ENCODE data around the gene C1orf167. TPM values are rescaled to one million over a fixed set of nuclear protein-coding genes. Genes with fewer than 3 reads are reported as not detected.

Gene C1orf167
- total and polyA plus RNA-seq, 2 of the 8 experiments (the other 6 are each of a cell fraction or from before 2014, with no cell fraction given) = 0.70 to 1.3 TPM

DNA sequence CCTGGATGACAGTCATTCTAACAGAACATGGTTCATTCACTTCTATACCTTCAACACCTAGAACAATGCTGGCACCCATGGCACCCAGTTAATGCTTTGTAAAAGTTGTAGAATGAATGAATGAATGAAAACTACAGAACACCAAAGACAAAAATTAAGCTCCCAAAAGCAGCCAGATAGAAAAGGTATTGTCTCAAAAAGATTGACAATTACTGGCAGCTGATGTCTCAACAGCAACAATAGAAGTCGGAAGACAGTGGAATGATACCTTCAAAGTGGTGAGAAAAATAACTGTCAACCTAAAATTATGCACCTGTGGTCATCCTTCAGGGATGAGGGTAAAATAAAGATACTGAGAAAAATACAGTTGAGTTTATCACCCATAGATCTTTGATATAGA lies 4.9 kb upstream of the C1orf167 start:
- Histone ChIP-seq H2BK120ac (replicated peaks; ENCODE audit: low read depth, low read length) (no peak overlapping the region), H3K27me3 (replicated peaks in 1 of 4; ENCODE audit: control insufficient read depth in 3 of 4, extremely low read depth in 1 of 4, insufficient read depth in 3 of 4, low read length in 3 of 4) (peaks cover 7 to 18% (median 17%) of the 10 kb centered on the region in 4 experiments), H2BK20ac (ENCODE audit: low read length) (no peak overlapping the region), H2BK5ac (ENCODE audit: low read depth, low read length) (no peak overlapping the region), H4K8ac (ENCODE audit: extremely low read depth, insufficient read depth, low read length) (no peak overlapping the region), H3K23ac (ENCODE audit: insufficient read length) (no peak overlapping the region), H3K36me3 (ENCODE audit: control insufficient read depth in 2 of 4, insufficient read depth in 4 of 4, low read length in 3 of 4) (no peaks in the 10 kb centered on the region), H3K56ac (replicated peaks; ENCODE audit: insufficient read length, low read depth, low read length) (no peak overlapping the region), H2AK5ac (ENCODE audit: low read depth, low read length) (no peak overlapping the region), H3K79me1 (ENCODE audit: low read depth, low read length) (no peaks in the 10 kb centered on the region), H4K5ac (ENCODE audit: insufficient read length, low read depth, low read length) (no peak overlapping the region), H3K23me2 (ENCODE audit: low read depth, low read length) (no peaks in the 10 kb centered on the region; the same call in 1 of the 2 replicates), H3K14ac (ENCODE audit: insufficient read length) (no peak overlapping the region), H2BK15ac (ENCODE audit: low read length) (no peak overlapping the region), H3K79me2 (ENCODE audit: control insufficient read depth in 1 of 2, insufficient read depth in 2 of 2, low read length in 2 of 2) (no peaks in the 10 kb centered on the region), H3K9me3 (ENCODE audit: insufficient read depth in 2 of 2, low read depth in 1 of 2, low read length in 1 of 2) (peaks cover 0 to 5% of the 10 kb centered on the region in 2 experiments; a peak in 1 of 4 replicates), H4K91ac (replicated peaks; ENCODE audit: insufficient read length, low read length) (no peak overlapping the region), H3K4me3 (ENCODE audit: extremely low read depth in 1 of 4, insufficient read depth in 2 of 4, low read depth in 3 of 4, low read length in 4 of 4) (no peak overlapping the region), H3K4ac (replicated peaks; ENCODE audit: insufficient read length, low read depth, low read length) (no peak overlapping the region), H3K9ac (replicated peaks in 1 of 4; ENCODE audit: extremely low read depth in 1 of 4, low read depth in 3 of 4, low read length in 3 of 4) (no peak overlapping the region), H3K4me1 (replicated peaks in 1 of 4; ENCODE audit: control insufficient read depth in 3 of 4, insufficient read depth in 4 of 4, low read length in 3 of 4) (peaks cover 0 to 17% (median 10%) of the 10 kb centered on the region in 4 experiments; a peak in 6 of 7 replicates), H3K27ac (ENCODE audit: low read depth, low read length) (no peak overlapping the region), H3K4me2 (ENCODE audit: insufficient read depth in 1 of 2, low read depth in 2 of 2, low read length in 2 of 2) (no peak overlapping the region), H2AFZ (ENCODE audit: low read length) (no peak overlapping the region), H2BK12ac (ENCODE audit: low read depth, low read length) (no peak overlapping the region), H4K20me1 (replicated peaks in 1 of 2; ENCODE audit: control insufficient read depth in 1 of 2, insufficient read depth in 2 of 2, low read length in 2 of 2) (peaks cover 0 to 1% of the 10 kb centered on the region in 2 experiments), H3K18ac (ENCODE audit: extremely low read depth, low read length) (no peak overlapping the region)
- WGBS, 2 experiments (ENCODE audit: extremely low coverage in 1 of 2, insufficient coverage in 1 of 2, insufficient read length in 1 of 2, insufficient replicate concordance in 2 of 2, low coverage in 1 of 2, low lambda C conversion rate in 2 of 2, missing lambda C conversion rate in 1 of 2) = 83% methylated on average over 1 of the region's 1 CpG; no CpG with 5 or more reads in 1 of the 2 experiments
- ChIA-PET POLR2A (ENCODE audit: partially characterized antibody) (interaction anchor here (1.0 to 1.6 kb wide), 2 partner anchors 28 to 73 kb away, joined by 3 to 6 read pairs; no protein-coding TSS in a partner anchor), CTCF (ENCODE audit: partially characterized antibody) (interaction anchor here (1.0 kb wide), 2 partner anchors 13 to 28 kb away, joined by 3 to 5 read pairs; no protein-coding TSS in a partner anchor)
- DNase-seq (ENCODE audit: low read depth in 1 of 2, low spot score in 2 of 2) (no peak), FAIRE-seq (no peak)
- TF ChIP-seq GABPA (IDR thresholded peaks at IDR 0.05; ENCODE audit: borderline replicate concordance, insufficient read depth, low read length) (no peak), SUZ12 (IDR thresholded peaks at IDR 0.05; ENCODE audit: low read length) (no peak), NANOG (IDR thresholded peaks at IDR 0.05; ENCODE audit: insufficient read depth, low read depth, low read length, poor library complexity, severe bottlenecking) (no peak), POLR2AphosphoS5 (IDR thresholded peaks at IDR 0.05; ENCODE audit: low read depth, low read length) (no peak), SIRT6 (IDR thresholded peaks at IDR 0.05; ENCODE audit: low read length) (no peak), HDAC2 (IDR thresholded peaks at IDR 0.05; ENCODE audit: borderline replicate concordance in 1 of 2, low read depth in 2 of 2, low read length in 2 of 2) (no peak), FOSL1 (IDR thresholded peaks at IDR 0.05; ENCODE audit: insufficient read depth, low read depth, low read length) (no peak)
